WTC11 (cell line): ENCODE measurements around the gene SDK2. TPM values are rescaled to one million over a fixed set of nuclear protein-coding genes. Genes with fewer than 3 reads are reported as not detected.

Experiments used
- ATAC-seq: fragments of 200-7000 bp; cut with Tn5 transposase; 2 replicates; pipeline ENCODE4 v1.10.0; 2021; ENCODE audit warnings: mild to moderate bottlenecking, moderate library complexity
- CTCF ChIA-PET: fragments of 300-600 bp; sonication (Branson Sonifier 250); formaldehyde crosslinking; loops from one replicate; lab custom pipeline; 2021; ENCODE audit warnings: antibody characterized with exemption; lab: Charles Lee
- POLR2A ChIA-PET: fragments of 350-600 bp; sonication (Branson Sonifier 250); formaldehyde crosslinking; loops from one replicate; lab custom pipeline; 2021; ENCODE audit warnings: antibody characterized with exemption; lab: Charles Lee
- DNase-seq: peaks from one replicate; pipeline ENCODE4 v3.0.0; 2021; ENCODE audit warnings: low spot score
- H3K27ac Mint-ChIP-seq: 2 replicates; pipeline ENCODE4 v1.8.0; 2021; ENCODE audit warnings: mixed read lengths
- H3K27me3 Mint-ChIP-seq: 2 replicates; pipeline ENCODE4 v1.8.0; 2021; ENCODE audit warnings: low read depth, mild to moderate bottlenecking, moderate library complexity, mixed read lengths
- H3K36me3 Mint-ChIP-seq: 2 replicates; pipeline ENCODE4 v1.8.0; 2021; ENCODE audit warnings: mixed read lengths
- H3K4me1 Mint-ChIP-seq: 2 replicates; pipeline ENCODE4 v1.8.0; 2022; ENCODE audit warnings: mixed read lengths
- H3K4me3 Mint-ChIP-seq: 2 replicates; pipeline ENCODE4 v1.8.0; 2021; ENCODE audit warnings: mild to moderate bottlenecking, moderate library complexity, mixed read lengths
- H3K9me3 Mint-ChIP-seq: 2 replicates; pipeline ENCODE4 v1.8.0; 2021; ENCODE audit warnings: mixed read lengths
- CBFB ChIP-seq: sonication (generic); formaldehyde crosslinking; IDR thresholded peaks from 2 replicates; pipeline ENCODE4 v1.8.1; 2022; ENCODE audit warnings: mild to moderate bottlenecking, low read depth, missing genetic modification reagents
- FOXK1 ChIP-seq: sonication (generic); formaldehyde crosslinking; IDR thresholded peaks from 2 replicates; pipeline ENCODE4 v1.8.0; 2022; ENCODE audit warnings: mild to moderate bottlenecking, moderate library complexity, missing genetic modification reagents
- GABPB1 ChIP-seq: sonication (generic); formaldehyde crosslinking; IDR thresholded peaks from 2 replicates; pipeline ENCODE4 v1.8.1; 2023; ENCODE audit warnings: mild to moderate bottlenecking, missing genetic modification reagents
- GTF2I ChIP-seq: fragments of 250-450 bp; sonication (Bioruptor Pico); conservative IDR thresholded peaks from 2 replicates; pipeline ENCODE4 v1.4.0; 2021; ENCODE audit warnings: mild to moderate bottlenecking
- ZNF138 ChIP-seq: sonication (generic); formaldehyde crosslinking; conservative IDR thresholded peaks from 2 replicates; pipeline ENCODE4 v1.8.1; 2022; ENCODE audit warnings: mild to moderate bottlenecking, moderate library complexity, missing genetic modification reagents
- ZNF671 ChIP-seq: fragments of 250-450 bp; sonication (Bioruptor Pico); IDR thresholded peaks from 2 replicates; pipeline ENCODE4 v1.8.0; 2021; ENCODE audit warnings: mild to moderate bottlenecking
- total RNA-seq: library from RNA; stranded (reverse); gene quantifications from 3 replicates; pipeline ENCODE4 v1.2.3, GENCODE V29; 2021
- TF ChIP-seq, protein P1 (sequence below): fragments of 250-450 bp; sonication (Bioruptor Pico); IDR thresholded peaks from 2 replicates; pipeline ENCODE4 v1.9.0; 2021; ENCODE audit warnings: mild to moderate bottlenecking, borderline replicate concordance
- TF ChIP-seq, protein P2 (sequence below): fragments of 200-600 bp; IDR thresholded peaks from 2 replicates; pipeline ENCODE4 v1.8.0; 2022; ENCODE audit warnings: antibody characterized with exemption
- TF ChIP-seq, protein P3 (sequence below): sonication (generic); formaldehyde crosslinking; IDR thresholded peaks from 2 replicates; pipeline ENCODE4 v1.8.1; 2023; ENCODE audit warnings: mild to moderate bottlenecking, missing genetic modification reagents, moderate library complexity
- TF ChIP-seq, protein P4 (sequence below): sonication (generic); formaldehyde crosslinking; IDR thresholded peaks from 2 replicates; pipeline ENCODE4 v1.8.0; 2022; ENCODE audit warnings: missing genetic modification reagents
- TF ChIP-seq, protein P5 (sequence below): sonication (generic); formaldehyde crosslinking; IDR thresholded peaks from 2 replicates; pipeline ENCODE4 v1.8.1; 2022; ENCODE audit warnings: missing genetic modification reagents, borderline replicate concordance

The SDK2 gene
- total RNA-seq, 1 experiment from 2014 or later = 14.8 TPM

DNA sequence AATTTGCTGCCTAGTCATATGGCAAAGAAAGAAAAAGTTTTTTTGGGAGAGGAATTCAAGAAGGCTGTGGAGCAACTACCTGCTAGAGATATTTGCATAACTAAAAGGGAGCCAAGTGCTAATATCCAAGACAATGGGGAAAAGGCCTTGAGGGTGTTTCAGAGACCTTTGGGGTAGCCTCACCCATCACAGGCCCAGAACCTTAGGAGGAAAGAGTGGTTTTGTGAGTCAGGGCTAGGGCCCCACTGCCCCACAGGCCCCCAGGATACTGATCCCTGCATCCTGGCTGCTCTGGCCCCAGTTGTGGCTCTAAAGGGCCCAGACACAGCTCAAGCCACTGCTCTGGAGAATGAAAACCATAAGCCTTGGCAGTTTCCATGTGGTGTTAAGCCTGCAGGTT, 41.9 kb upstream of the SDK2 start (continued):
- TF ChIP-seq, protein P1, sequence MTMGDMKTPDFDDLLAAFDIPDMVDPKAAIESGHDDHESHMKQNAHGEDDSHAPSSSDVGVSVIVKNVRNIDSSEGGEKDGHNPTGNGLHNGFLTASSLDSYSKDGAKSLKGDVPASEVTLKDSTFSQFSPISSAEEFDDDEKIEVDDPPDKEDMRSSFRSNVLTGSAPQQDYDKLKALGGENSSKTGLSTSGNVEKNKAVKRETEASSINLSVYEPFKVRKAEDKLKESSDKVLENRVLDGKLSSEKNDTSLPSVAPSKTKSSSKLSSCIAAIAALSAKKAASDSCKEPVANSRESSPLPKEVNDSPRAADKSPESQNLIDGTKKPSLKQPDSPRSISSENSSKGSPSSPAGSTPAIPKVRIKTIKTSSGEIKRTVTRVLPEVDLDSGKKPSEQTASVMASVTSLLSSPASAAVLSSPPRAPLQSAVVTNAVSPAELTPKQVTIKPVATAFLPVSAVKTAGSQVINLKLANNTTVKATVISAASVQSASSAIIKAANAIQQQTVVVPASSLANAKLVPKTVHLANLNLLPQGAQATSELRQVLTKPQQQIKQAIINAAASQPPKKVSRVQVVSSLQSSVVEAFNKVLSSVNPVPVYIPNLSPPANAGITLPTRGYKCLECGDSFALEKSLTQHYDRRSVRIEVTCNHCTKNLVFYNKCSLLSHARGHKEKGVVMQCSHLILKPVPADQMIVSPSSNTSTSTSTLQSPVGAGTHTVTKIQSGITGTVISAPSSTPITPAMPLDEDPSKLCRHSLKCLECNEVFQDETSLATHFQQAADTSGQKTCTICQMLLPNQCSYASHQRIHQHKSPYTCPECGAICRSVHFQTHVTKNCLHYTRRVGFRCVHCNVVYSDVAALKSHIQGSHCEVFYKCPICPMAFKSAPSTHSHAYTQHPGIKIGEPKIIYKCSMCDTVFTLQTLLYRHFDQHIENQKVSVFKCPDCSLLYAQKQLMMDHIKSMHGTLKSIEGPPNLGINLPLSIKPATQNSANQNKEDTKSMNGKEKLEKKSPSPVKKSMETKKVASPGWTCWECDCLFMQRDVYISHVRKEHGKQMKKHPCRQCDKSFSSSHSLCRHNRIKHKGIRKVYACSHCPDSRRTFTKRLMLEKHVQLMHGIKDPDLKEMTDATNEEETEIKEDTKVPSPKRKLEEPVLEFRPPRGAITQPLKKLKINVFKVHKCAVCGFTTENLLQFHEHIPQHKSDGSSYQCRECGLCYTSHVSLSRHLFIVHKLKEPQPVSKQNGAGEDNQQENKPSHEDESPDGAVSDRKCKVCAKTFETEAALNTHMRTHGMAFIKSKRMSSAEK (CRISPR knock-in tag) = no peak
- TF ChIP-seq, protein P2, sequence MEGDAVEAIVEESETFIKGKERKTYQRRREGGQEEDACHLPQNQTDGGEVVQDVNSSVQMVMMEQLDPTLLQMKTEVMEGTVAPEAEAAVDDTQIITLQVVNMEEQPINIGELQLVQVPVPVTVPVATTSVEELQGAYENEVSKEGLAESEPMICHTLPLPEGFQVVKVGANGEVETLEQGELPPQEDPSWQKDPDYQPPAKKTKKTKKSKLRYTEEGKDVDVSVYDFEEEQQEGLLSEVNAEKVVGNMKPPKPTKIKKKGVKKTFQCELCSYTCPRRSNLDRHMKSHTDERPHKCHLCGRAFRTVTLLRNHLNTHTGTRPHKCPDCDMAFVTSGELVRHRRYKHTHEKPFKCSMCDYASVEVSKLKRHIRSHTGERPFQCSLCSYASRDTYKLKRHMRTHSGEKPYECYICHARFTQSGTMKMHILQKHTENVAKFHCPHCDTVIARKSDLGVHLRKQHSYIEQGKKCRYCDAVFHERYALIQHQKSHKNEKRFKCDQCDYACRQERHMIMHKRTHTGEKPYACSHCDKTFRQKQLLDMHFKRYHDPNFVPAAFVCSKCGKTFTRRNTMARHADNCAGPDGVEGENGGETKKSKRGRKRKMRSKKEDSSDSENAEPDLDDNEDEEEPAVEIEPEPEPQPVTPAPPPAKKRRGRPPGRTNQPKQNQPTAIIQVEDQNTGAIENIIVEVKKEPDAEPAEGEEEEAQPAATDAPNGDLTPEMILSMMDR = no peak
- no peak for TF ChIP-seq CBFB (CRISPR knock-in tag)
- TF ChIP-seq FOXK1 (CRISPR knock-in tag) = no peak
- TF ChIP-seq, protein P3, sequence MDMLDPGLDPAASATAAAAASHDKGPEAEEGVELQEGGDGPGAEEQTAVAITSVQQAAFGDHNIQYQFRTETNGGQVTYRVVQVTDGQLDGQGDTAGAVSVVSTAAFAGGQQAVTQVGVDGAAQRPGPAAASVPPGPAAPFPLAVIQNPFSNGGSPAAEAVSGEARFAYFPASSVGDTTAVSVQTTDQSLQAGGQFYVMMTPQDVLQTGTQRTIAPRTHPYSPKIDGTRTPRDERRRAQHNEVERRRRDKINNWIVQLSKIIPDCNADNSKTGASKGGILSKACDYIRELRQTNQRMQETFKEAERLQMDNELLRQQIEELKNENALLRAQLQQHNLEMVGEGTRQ (CRISPR knock-in tag) = no peak

DNA sequence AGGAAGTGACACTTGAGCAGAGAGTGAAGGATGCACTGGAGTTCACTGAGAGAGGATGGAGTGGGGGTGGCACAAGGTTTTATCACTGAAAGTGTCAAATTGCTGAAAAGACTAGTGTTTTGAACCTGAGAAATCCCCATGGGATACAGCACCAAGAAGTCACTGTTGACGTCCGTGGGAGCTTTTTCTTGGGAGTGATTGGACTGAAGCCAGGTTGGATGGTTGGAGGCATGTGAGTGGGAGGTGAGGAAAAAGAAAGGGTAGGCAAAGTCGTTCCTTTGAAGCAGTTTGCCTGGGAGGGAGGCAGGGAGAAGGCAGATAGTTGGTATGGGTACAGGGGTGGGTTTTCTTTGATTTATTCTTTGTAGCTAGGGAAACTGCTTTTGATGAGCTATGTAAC, 39.9 kb upstream of the SDK2 start:
- H3K4me3 Mint-ChIP-seq = no peak overlapping the region
- ChIA-PET CTCF (interaction anchor here (1.0 kb wide), 1 partner anchor 13 kb away, joined by 4 read pairs; no protein-coding TSS in a partner anchor), POLR2A (no interaction called here)

DNA sequence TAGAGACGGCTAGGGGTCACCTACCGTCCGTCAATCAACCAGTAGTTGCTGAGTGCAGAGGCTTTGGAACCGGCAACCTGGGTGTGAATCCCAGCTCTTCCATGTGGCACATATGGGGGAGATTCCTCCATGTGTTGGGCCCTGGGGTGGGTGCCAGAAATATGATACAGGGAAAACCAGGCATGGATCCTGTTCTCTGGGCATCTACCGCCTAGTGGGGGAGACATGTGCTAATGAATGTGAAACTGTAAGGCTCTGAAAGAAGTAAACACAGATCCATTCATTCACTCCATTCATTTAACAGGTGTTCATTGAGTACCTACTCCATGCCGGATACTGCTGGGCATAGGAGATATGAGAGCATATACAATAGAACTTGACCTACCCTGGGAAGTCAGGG, 39.5 kb upstream of the SDK2 start:
- Mint-ChIP-seq H3K27me3 (peaks cover 20% of the 10 kb centered on the region), H3K36me3 (peaks cover 16% of the 10 kb centered on the region), H3K4me1 (peaks cover 50% of the 10 kb centered on the region), H3K4me3 (no peak overlapping the region), H3K9me3 (peaks cover 38% of the 10 kb centered on the region), H3K27ac (no peak overlapping the region)
- ATAC-seq (no peak), DNase-seq (no peak)
- ChIA-PET POLR2A (no interaction called here), CTCF (interaction anchor here (0.6 kb wide), 2 partner anchors 180 to 258 kb away, joined by 3 read pairs; no protein-coding TSS in a partner anchor)
- TF ChIP-seq, protein P4, sequence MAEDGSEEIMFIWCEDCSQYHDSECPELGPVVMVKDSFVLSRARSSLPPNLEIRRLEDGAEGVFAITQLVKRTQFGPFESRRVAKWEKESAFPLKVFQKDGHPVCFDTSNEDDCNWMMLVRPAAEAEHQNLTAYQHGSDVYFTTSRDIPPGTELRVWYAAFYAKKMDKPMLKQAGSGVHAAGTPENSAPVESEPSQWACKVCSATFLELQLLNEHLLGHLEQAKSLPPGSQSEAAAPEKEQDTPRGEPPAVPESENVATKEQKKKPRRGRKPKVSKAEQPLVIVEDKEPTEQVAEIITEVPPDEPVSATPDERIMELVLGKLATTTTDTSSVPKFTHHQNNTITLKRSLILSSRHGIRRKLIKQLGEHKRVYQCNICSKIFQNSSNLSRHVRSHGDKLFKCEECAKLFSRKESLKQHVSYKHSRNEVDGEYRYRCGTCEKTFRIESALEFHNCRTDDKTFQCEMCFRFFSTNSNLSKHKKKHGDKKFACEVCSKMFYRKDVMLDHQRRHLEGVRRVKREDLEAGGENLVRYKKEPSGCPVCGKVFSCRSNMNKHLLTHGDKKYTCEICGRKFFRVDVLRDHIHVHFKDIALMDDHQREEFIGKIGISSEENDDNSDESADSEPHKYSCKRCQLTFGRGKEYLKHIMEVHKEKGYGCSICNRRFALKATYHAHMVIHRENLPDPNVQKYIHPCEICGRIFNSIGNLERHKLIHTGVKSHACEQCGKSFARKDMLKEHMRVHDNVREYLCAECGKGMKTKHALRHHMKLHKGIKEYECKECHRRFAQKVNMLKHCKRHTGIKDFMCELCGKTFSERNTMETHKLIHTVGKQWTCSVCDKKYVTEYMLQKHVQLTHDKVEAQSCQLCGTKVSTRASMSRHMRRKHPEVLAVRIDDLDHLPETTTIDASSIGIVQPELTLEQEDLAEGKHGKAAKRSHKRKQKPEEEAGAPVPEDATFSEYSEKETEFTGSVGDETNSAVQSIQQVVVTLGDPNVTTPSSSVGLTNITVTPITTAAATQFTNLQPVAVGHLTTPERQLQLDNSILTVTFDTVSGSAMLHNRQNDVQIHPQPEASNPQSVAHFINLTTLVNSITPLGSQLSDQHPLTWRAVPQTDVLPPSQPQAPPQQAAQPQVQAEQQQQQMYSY = peak; percentile 76
- TF ChIP-seq, protein P5, sequence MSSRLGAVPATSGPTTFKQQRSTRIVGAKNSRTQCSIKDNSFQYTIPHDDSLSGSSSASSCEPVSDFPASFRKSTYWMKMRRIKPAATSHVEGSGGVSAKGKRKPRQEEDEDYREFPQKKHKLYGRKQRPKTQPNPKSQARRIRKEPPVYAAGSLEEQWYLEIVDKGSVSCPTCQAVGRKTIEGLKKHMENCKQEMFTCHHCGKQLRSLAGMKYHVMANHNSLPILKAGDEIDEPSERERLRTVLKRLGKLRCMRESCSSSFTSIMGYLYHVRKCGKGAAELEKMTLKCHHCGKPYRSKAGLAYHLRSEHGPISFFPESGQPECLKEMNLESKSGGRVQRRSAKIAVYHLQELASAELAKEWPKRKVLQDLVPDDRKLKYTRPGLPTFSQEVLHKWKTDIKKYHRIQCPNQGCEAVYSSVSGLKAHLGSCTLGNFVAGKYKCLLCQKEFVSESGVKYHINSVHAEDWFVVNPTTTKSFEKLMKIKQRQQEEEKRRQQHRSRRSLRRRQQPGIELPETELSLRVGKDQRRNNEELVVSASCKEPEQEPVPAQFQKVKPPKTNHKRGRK (CRISPR knock-in tag) = no peak

More for the DNA sequence above, 39.9 kb upstream of the SDK2 start:
- peaks cover 38% of the 10 kb centered on the region for H3K9me3 Mint-ChIP-seq
- TF ChIP-seq ZNF138 (no peak), FOXK1 (CRISPR knock-in tag) (no peak), GTF2I (CRISPR knock-in tag) (no peak), ZNF671 (CRISPR knock-in tag) (no peak), GABPB1 (no peak)
- TF ChIP-seq, protein P1 (CRISPR knock-in tag) = no peak
- H3K27me3 Mint-ChIP-seq = peaks cover 20% of the 10 kb centered on the region
- H3K36me3 Mint-ChIP-seq = peaks cover 16% of the 10 kb centered on the region
- ATAC-seq = no peak
- DNase-seq = no peak
- no peak overlapping the region for H3K27ac Mint-ChIP-seq
- peaks cover 50% of the 10 kb centered on the region for H3K4me1 Mint-ChIP-seq
